Measurements from ENCODE around the gene APOO.

Gene APOO

GRCh38 chrX:23805389-23805788 lies 102.3 kb downstream of the APOO start:
- Mint-ChIP-seq H3K4me3 (no peak overlapping the region), H3K9me3 (no peaks in the 10 kb centered on the region), H3K36me3 (ENCODE audit: low read depth) (no peaks in the 10 kb centered on the region), H3K27ac (no peak overlapping the region), H3K27me3 (ENCODE audit: low read depth) (no peaks in the 10 kb centered on the region), H3K4me1 (ENCODE audit: low read depth) (peaks cover 5% of the 10 kb centered on the region)

DNA sequence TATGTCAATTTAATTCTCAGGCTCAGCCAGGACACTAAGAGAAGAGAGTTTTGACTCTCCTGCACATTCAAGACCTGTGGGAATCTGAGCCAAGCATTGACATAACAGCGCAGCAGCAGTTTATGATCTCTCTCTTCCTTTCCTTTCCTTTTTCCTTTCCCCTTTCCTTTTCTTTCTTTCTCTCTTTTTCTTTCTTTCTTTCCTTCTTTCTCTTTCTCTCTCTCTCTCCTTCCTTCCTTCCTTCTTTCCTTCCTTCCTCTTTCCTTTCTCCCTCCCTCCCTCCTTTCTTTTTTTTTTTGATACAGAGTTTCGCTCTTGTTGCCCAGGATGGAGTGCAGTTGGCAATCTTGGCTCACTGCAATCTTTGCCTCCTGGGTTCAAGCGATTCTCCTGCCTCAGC lies 103.2 kb downstream of the APOO start:
- Mint-ChIP-seq H3K36me3 (ENCODE audit: low read depth) (no peaks in the 10 kb centered on the region), H3K4me1 (ENCODE audit: low read depth) (peaks cover 5% of the 10 kb centered on the region), H3K27me3 (ENCODE audit: low read depth) (no peaks in the 10 kb centered on the region), H3K9me3 (no peaks in the 10 kb centered on the region), H3K4me3 (no peak overlapping the region), H3K27ac (no peak overlapping the region)

DNA sequence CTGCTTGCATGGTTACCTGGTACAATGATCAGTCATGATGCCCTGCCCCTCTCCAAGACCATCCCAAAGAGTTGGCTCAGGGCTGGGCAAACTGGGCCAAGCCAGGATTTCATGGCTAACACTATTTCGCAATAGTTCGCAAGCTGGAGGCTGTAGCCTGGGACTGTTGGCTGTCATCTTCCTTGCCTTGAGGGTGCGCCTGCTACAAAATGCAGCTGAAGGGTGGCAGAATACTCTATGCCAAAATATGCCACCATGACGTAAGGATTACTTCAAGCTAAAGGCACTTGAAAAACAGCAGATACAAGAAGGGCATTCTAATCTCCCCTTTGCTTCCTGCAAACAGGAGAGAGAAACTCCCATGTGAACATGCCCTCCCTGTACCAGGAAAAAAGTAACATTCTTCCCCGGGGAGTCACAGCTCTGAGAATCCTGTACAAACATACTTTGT lies 103.8 kb downstream of the APOO start:
- Mint-ChIP-seq H3K36me3 (ENCODE audit: low read depth) (no peaks in the 10 kb centered on the region), H3K4me3 (no peak overlapping the region), H3K4me1 (ENCODE audit: low read depth) (peaks cover 5% of the 10 kb centered on the region), H3K27ac (no peak overlapping the region), H3K27me3 (ENCODE audit: low read depth) (no peaks in the 10 kb centered on the region), H3K9me3 (no peaks in the 10 kb centered on the region)

DNA sequence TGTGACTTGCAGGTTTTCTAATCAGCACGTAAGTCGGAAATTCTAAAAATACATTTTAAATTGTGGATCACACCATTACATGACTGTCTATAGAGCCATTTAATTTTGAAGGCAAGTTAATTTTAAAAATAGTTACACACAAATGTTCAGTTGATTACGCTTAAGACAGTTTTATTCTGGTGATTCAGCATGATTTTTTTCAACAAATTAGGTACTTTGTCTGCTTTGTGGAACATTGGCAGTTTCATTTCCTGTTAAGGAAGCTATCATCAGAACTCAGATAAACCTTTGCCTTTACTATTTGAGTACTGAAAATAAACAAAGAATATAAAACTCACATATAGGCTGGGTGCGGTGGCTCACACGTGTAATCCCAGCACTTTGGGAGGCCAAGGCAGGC lies 105.3 kb downstream of the APOO start:
- H3K27me3 Mint-ChIP-seq (ENCODE audit: low read depth) = no peaks in the 10 kb centered on the region
- no peaks in the 10 kb centered on the region for H3K9me3 Mint-ChIP-seq
- no peak overlapping the region for H3K4me3 Mint-ChIP-seq
- H3K36me3 Mint-ChIP-seq (ENCODE audit: low read depth) = no peaks in the 10 kb centered on the region
- peaks cover 5% of the 10 kb centered on the region for H3K4me1 Mint-ChIP-seq (ENCODE audit: low read depth)
- no peak overlapping the region for H3K27ac Mint-ChIP-seq

GRCh38 chrX:23799469-23800065 lies 108.2 kb downstream of the APOO start:
- Mint-ChIP-seq H3K4me1 (ENCODE audit: low read depth) (peaks cover 5% of the 10 kb centered on the region), H3K4me3 (no peak overlapping the region), H3K36me3 (ENCODE audit: low read depth) (no peaks in the 10 kb centered on the region), H3K9me3 (no peaks in the 10 kb centered on the region), H3K27me3 (ENCODE audit: low read depth) (no peaks in the 10 kb centered on the region), H3K27ac (no peak overlapping the region)

- Mint-ChIP-seq H3K9me3 (no peaks in the 10 kb centered on the region), H3K36me3 (ENCODE audit: low read depth) (no peaks in the 10 kb centered on the region), H3K27me3 (ENCODE audit: low read depth) (no peaks in the 10 kb centered on the region), H3K4me1 (ENCODE audit: low read depth) (peaks cover 2% of the 10 kb centered on the region), H3K4me3 (no peak overlapping the region), H3K27ac (no peak overlapping the region)
These were observed 110.2 kb downstream of the APOO start for GRCh38 chrX:23797371-23798128.

DNA sequence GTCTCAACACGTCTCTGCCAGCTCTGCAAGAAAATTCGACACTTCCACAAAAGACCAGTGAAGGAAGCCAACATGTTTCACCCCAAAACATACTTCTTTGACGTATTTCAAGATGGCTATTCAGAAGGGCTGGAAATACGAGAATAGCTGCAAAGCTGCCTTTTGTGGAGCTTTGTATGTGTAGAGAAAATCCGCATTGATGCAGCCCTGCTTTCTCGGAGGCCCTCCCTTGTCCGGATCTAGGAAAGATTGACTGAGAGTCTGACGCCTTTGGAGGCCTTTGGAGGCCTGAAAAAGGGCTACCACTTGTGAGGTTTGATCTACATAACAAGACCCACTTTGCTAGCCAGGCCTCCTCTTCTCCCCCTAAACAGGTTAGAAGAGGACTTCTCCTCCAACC lies 112.5 kb downstream of the APOO start:
- Mint-ChIP-seq H3K27ac (no peak overlapping the region), H3K4me3 (no peak overlapping the region), H3K27me3 (ENCODE audit: low read depth) (no peaks in the 10 kb centered on the region), H3K9me3 (no peaks in the 10 kb centered on the region), H3K36me3 (ENCODE audit: low read depth) (no peaks in the 10 kb centered on the region), H3K4me1 (ENCODE audit: low read depth) (no peaks in the 10 kb centered on the region)

GRCh38 chrX:23792861-23793553 lies 114.7 kb downstream of the APOO start:
- no peak overlapping the region for H3K4me3 Mint-ChIP-seq
- H3K27ac Mint-ChIP-seq = no peak overlapping the region
- H3K4me1 Mint-ChIP-seq (ENCODE audit: low read depth) = no peaks in the 10 kb centered on the region
- no peaks in the 10 kb centered on the region for H3K9me3 Mint-ChIP-seq
- no peaks in the 10 kb centered on the region for H3K36me3 Mint-ChIP-seq (ENCODE audit: low read depth)
- no peaks in the 10 kb centered on the region for H3K27me3 Mint-ChIP-seq (ENCODE audit: low read depth)

GRCh38 chrX:23790155-23790497 lies 117.6 kb downstream of the APOO start:
- no peaks in the 10 kb centered on the region for H3K9me3 Mint-ChIP-seq
- H3K27ac Mint-ChIP-seq = no peak overlapping the region
- peaks cover 8% of the 10 kb centered on the region for H3K36me3 Mint-ChIP-seq (ENCODE audit: low read depth)
- H3K4me1 Mint-ChIP-seq (ENCODE audit: low read depth) = peaks cover 8% of the 10 kb centered on the region
- H3K27me3 Mint-ChIP-seq (ENCODE audit: low read depth) = no peaks in the 10 kb centered on the region
- no peak overlapping the region for H3K4me3 Mint-ChIP-seq

DNA sequence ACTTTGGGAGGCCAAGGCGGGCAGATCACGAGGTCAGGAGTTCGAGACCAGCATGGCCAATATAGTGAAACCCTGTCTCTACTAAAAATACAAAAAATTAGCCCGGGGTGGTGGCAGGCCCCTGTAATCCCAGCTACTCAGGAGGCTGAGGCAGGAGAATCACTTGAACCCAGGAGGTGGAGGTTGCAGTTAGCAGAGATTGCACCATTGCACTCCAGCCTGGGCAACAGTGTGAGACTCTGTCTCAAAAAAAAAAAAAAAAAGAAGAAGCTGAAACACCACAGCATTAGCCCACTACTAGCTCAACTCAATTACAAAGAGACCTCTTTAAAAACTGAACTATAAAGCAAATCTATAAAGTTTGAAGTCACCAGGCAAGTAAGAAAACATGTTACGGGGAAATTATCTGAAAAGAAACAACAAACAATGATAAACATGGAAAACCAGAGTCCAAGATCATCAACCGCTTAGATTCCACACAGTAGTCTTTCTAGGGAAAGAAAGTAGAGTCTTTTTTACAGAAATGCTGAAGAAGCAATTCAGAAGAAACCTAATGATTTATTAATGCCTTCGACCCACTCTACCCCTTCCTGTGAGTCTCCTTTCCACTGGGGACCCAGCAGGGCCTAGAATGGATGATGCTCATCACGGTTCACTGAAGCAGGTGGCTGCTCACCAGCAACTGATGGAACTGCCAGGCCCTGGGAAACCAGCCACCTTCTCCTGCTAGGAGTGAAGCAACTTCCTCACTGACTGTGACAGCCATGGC lies 118.2 kb downstream of the APOO start:
- H3K27ac Mint-ChIP-seq = no peak overlapping the region
- no peaks in the 10 kb centered on the region for H3K27me3 Mint-ChIP-seq (ENCODE audit: low read depth)
- no peak overlapping the region for H3K4me3 Mint-ChIP-seq
- H3K9me3 Mint-ChIP-seq = no peaks in the 10 kb centered on the region
- peaks cover 10% of the 10 kb centered on the region for H3K36me3 Mint-ChIP-seq (ENCODE audit: low read depth)
- H3K4me1 Mint-ChIP-seq (ENCODE audit: low read depth) = peaks cover 12% of the 10 kb centered on the region

- Mint-ChIP-seq H3K27me3 (ENCODE audit: low read depth) (no peaks in the 10 kb centered on the region), H3K27ac (no peak overlapping the region), H3K4me1 (ENCODE audit: low read depth) (peaks cover 18% of the 10 kb centered on the region), H3K36me3 (ENCODE audit: low read depth) (peaks cover 16% of the 10 kb centered on the region), H3K9me3 (no peaks in the 10 kb centered on the region), H3K4me3 (no peak overlapping the region)
These were observed 118.8 kb downstream of the APOO start for GRCh38 chrX:23788946-23789345.

DNA sequence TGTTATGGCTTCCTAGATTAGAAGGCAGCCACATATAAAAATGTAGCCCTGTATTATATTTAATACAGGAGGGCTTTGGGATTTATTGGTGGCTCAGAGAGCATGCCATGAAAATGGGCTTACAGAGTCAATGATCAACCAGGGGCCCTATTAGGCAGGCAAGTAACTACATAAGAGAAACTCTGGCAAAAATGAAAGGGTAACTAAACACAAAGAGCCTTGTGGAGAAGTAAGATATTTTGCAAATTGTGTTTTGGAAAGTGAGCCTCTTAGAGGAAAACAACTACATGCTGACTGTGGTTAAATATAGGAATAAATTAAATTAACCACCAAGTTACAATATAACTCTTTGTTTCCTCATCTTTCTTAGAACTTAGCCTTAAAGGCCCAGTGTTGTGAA lies 119.2 kb downstream of the APOO start:
- peaks cover 20% of the 10 kb centered on the region for H3K36me3 Mint-ChIP-seq (ENCODE audit: low read depth)
- H3K27me3 Mint-ChIP-seq (ENCODE audit: low read depth) = no peaks in the 10 kb centered on the region
- H3K27ac Mint-ChIP-seq = no peak overlapping the region
- H3K9me3 Mint-ChIP-seq = no peaks in the 10 kb centered on the region
- no peak overlapping the region for H3K4me3 Mint-ChIP-seq
- H3K4me1 Mint-ChIP-seq (ENCODE audit: low read depth) = peaks cover 20% of the 10 kb centered on the region

- H3K36me3 Mint-ChIP-seq (ENCODE audit: low read depth) = peaks cover 21% of the 10 kb centered on the region
- no peak overlapping the region for H3K27ac Mint-ChIP-seq
- no peak overlapping the region for H3K4me3 Mint-ChIP-seq
- H3K4me1 Mint-ChIP-seq (ENCODE audit: low read depth) = peaks cover 20% of the 10 kb centered on the region
- no peaks in the 10 kb centered on the region for H3K9me3 Mint-ChIP-seq
- no peaks in the 10 kb centered on the region for H3K27me3 Mint-ChIP-seq (ENCODE audit: low read depth)
These were observed 120.0 kb downstream of the APOO start for GRCh38 chrX:23787745-23788118.

- no peak overlapping the region for H3K4me3 Mint-ChIP-seq
- H3K4me1 Mint-ChIP-seq (ENCODE audit: low read depth) = peaks cover 29% of the 10 kb centered on the region
- H3K27ac Mint-ChIP-seq = no peak overlapping the region
- H3K27me3 Mint-ChIP-seq (ENCODE audit: low read depth) = no peaks in the 10 kb centered on the region
- H3K36me3 Mint-ChIP-seq (ENCODE audit: low read depth) = peaks cover 22% of the 10 kb centered on the region
- H3K9me3 Mint-ChIP-seq = no peaks in the 10 kb centered on the region
These were observed 121.4 kb downstream of the APOO start for GRCh38 chrX:23786268-23786815.
